ENCODE data around the gene PIGX.

Gene PIGX

GRCh38 chr3:196735751-196736150 lies 23.6 kb downstream of the PIGX start:
- TF ChIP-seq POLR2AphosphoS5 (IDR thresholded peaks at IDR 0.05; ENCODE audit: low read depth, low read length) (no peak), FOXP2 (optimal IDR thresholded peaks at IDR 0.05; ENCODE audit: borderline replicate concordance, extremely low read depth, extremely low read length, insufficient read depth) (no peak), TAF1 (IDR thresholded peaks at IDR 0.05; ENCODE audit: borderline replicate concordance, insufficient read depth, low read length) (no peak), REST (IDR thresholded peaks at IDR 0.05; ENCODE audit: insufficient read depth in 1 of 2, low read depth in 2 of 2, low read length in 2 of 2) (no peak), SIN3A (IDR thresholded peaks at IDR 0.05; ENCODE audit: borderline replicate concordance, insufficient read depth, low read length) (no peak)

GRCh38 chr3:196736670-196737374 lies 24.6 kb downstream of the PIGX start:
- TF ChIP-seq SIN3A (IDR thresholded peaks at IDR 0.05; ENCODE audit: borderline replicate concordance, insufficient read depth, low read length) (no peak), POLR2AphosphoS5 (IDR thresholded peaks at IDR 0.05; ENCODE audit: low read depth, low read length) (no peak), FOXP2 (optimal IDR thresholded peaks at IDR 0.05; ENCODE audit: borderline replicate concordance, extremely low read depth, extremely low read length, insufficient read depth) (no peak), TAF1 (IDR thresholded peaks at IDR 0.05; ENCODE audit: borderline replicate concordance, insufficient read depth, low read length) (no peak), REST (IDR thresholded peaks at IDR 0.05; ENCODE audit: insufficient read depth in 1 of 2, low read depth in 2 of 2, low read length in 2 of 2) (no peak)

- no peak for TF ChIP-seq POLR2AphosphoS5 (IDR thresholded peaks at IDR 0.05; ENCODE audit: low read depth, low read length)
- TF ChIP-seq SIN3A (IDR thresholded peaks at IDR 0.05; ENCODE audit: borderline replicate concordance, insufficient read depth, low read length): no peak
- no peak for TF ChIP-seq TAF1 (IDR thresholded peaks at IDR 0.05; ENCODE audit: borderline replicate concordance, insufficient read depth, low read length)
- TF ChIP-seq REST (IDR thresholded peaks at IDR 0.05; ENCODE audit: insufficient read depth in 1 of 2, low read depth in 2 of 2, low read length in 2 of 2): no peak
- no peak for TF ChIP-seq FOXP2 (optimal IDR thresholded peaks at IDR 0.05; ENCODE audit: borderline replicate concordance, extremely low read depth, extremely low read length, insufficient read depth)
Measured at GRCh38 chr3:196737655-196738054, 25.5 kb downstream of the PIGX start.

- peak; percentile 63; the same call in 1 of the 2 replicates for TF ChIP-seq TAF1 (IDR thresholded peaks at IDR 0.05; ENCODE audit: borderline replicate concordance, insufficient read depth, low read length)
- peak; percentile 58 for TF ChIP-seq FOXP2 (optimal IDR thresholded peaks at IDR 0.05; ENCODE audit: borderline replicate concordance, extremely low read depth, extremely low read length, insufficient read depth)
- TF ChIP-seq SIN3A (IDR thresholded peaks at IDR 0.05; ENCODE audit: borderline replicate concordance, insufficient read depth, low read length): peak; percentile 35; the same call in 1 of the 2 replicates
- TF ChIP-seq POLR2AphosphoS5 (IDR thresholded peaks at IDR 0.05; ENCODE audit: low read depth, low read length): peak; percentile 63
- no peak for TF ChIP-seq REST (IDR thresholded peaks at IDR 0.05; ENCODE audit: insufficient read depth in 1 of 2, low read depth in 2 of 2, low read length in 2 of 2)
Measured at GRCh38 chr3:196739671-196740480, 27.7 kb downstream of the PIGX start, which contains the start of gene PAK2. PAK2 (plus strand) TSS chr3:196739857; CDS start chr3:196782647, 42,790 bp downstream.

Data from PFSK-1 (cell line).